ENCODE measurements around the gene ALDH3B1. TPM values are rescaled to one million over a fixed set of nuclear protein-coding genes. Genes with fewer than 3 reads are reported as not detected.
"Not testable (repeated sequence)": the region's sequence is repeated elsewhere in the genome, so short reads cannot be mapped to it uniquely, and the experiment has no call there.

The ALDH3B1 gene
- total RNA-seq (2013; cell fraction: nucleolus; rRNA removed): not detected in 2 replicates
- total RNA-seq (2014; rRNA removed) (0.17 and 0.60 TPM in 2 replicates), total RNA-seq (2014; rRNA removed; fragmentation: Illumina TruSeq; extraction: Trizol) (0.18 TPM in 1 of 2 replicates, not detected in the other), total RNA-seq (2021) (0.32 TPM in 1 of 2 replicates, not detected in the other), polyA plus RNA-seq (2011; rRNA removed) (not detected in 2 replicates), polyA plus RNA-seq (2014; fragmentation: Illumina TruSeq; extraction: Trizol) (0.04 TPM in 1 of 2 replicates, not detected in the other), polyA plus RNA-seq (2014; fragmentation: Nextera tagmentation; extraction: Ambion mirVana) (under 1 TPM; 0.03 to 0.13 TPM), polyA plus RNA-seq (2014; rRNA removed) (0.19 and 0.23 TPM in 2 replicates), polyA plus RNA-seq (2016; fragmentation: Nextera tagmentation; extraction: Ambion mirVana) (under 1 TPM in 1 of 2 experiments, not detected in 1; 0.37 TPM), polyA minus RNA-seq (2011; rRNA and poly(A)+ RNA removed) (not detected in 2 replicates), Bru-seq, nascent RNA (percentile 10 among the genes with signal in this experiment), BruChase-seq, experiment 1, labeled RNA remaining after a 6-hour chase (percentile 5 among the genes with signal in this experiment), BruChase-seq, experiment 2, labeled RNA remaining after a 2-hour chase (not detected)
- not detected for polyA plus RNA-seq (2011; ENCODE audit: low read depth)
- 0.01 TPM in 1 of 2 replicates, not detected in the other for polyA plus RNA-seq (2011; cell fraction: cytosol; rRNA removed)
- not detected in 2 replicates for polyA plus RNA-seq (2011; cell fraction: nucleus; rRNA removed)
- 0.13 and 0.14 TPM in 2 replicates for polyA plus RNA-seq (2012)
- polyA minus RNA-seq (2011; cell fraction: cytosol; rRNA and poly(A)+ RNA removed): 0.94 and 1.0 TPM in 2 replicates
- polyA minus RNA-seq (2011; cell fraction: nucleus; rRNA and poly(A)+ RNA removed): 0.12 and 0.29 TPM in 2 replicates
- long read RNA-seq, experiment 1, partial matches to known transcripts: 0 of 1 reads
- long read RNA-seq, experiment 1, other reads (novel, unspliced or antisense): 1 of 1 reads
- long read RNA-seq, experiment 2: 0 reads

GRCh38 chr11:68010090-68011041 lies at the start of gene ALDH3B1:
TSS of gene ALDH3B1 (plus strand) at chr11:68010327. CDS start at chr11:68015298, 4,971 bp downstream.
- FAIRE-seq: no peak
- RAD21 ChIA-PET (ENCODE audit: unreplicated experiment): interaction anchor here (1.0 to 1.7 kb wide), 4 partner anchors 9 to 194 kb away, joined by 3 to 5 read pairs (median 4); no protein-coding TSS in a partner anchor

GRCh38 chr11:67963217-67963616 lies 46.9 kb upstream of the ALDH3B1 start:
- in situ Hi-C loops (cut with MboI): loop anchor here (25.0 kb wide), 1 partner anchor 101 kb away; no protein-coding TSS in a partner anchor
- H3K36me3 ChIP-seq (ENCODE audit: control insufficient read depth in 2 of 2, insufficient read depth in 2 of 2, low read length in 1 of 2); DNase-seq (ENCODE audit: low read depth, low spot score); H3K79me2 ChIP-seq (ENCODE audit: control insufficient read depth, insufficient read depth, low read length); ATAC-seq; H3K9me3 ChIP-seq (replicated peaks; ENCODE audit: control insufficient read depth, insufficient read depth, low read length); H3K27ac ChIP-seq (ENCODE audit: control insufficient read depth, insufficient read depth); H4K20me1 ChIP-seq (ENCODE audit: control insufficient read depth, insufficient read depth); H3K4me3 ChIP-seq; H3K27me3 ChIP-seq (replicated peaks in 1 of 2; ENCODE audit: control insufficient read depth in 2 of 2, insufficient read depth in 2 of 2, low read length in 1 of 2); H2AFZ ChIP-seq (ENCODE audit: control insufficient read depth, low read depth, low read length); RAD21 ChIA-PET (ENCODE audit: unreplicated experiment); FAIRE-seq; intact Hi-C loops (cut with micrococcal nuclease; ENCODE audit: unreplicated experiment); SMC1A ChIA-PET (ENCODE audit: uncharacterized antibody, unreplicated experiment); H3K4me2 ChIP-seq (ENCODE audit: control insufficient read depth, insufficient read depth); H3K4me1 ChIP-seq (ENCODE audit: control insufficient read depth, insufficient read depth, low read length); H3K9ac ChIP-seq (ENCODE audit: control insufficient read depth, insufficient read depth, low read length); BruUV-seq (replicated peaks); POLR2A ChIA-PET: not testable (repeated sequence)
- CTCF ChIA-PET: interaction anchor here (0.8 kb wide), 1 partner anchor 243 kb away, joined by 3 read pairs; no protein-coding TSS in a partner anchor
- 48% methylated on average over 13 of the region's 16 CpGs for WGBS (ENCODE audit: insufficient coverage, insufficient replicate concordance, low lambda C conversion rate, missing lambda C conversion rate)

More at GRCh38 chr11:68010090-68011041, at the start of gene ALDH3B1:
- H3K4me3 ChIP-seq: no peak within 1 kb of the TSS
- no peak within 1 kb of the TSS for H3K9ac ChIP-seq (ENCODE audit: control insufficient read depth, insufficient read depth, low read length)
- H3K79me2 ChIP-seq (ENCODE audit: control insufficient read depth, insufficient read depth, low read length): no peaks in the 10 kb centered on the region
- BruUV-seq (replicated peaks): no TSS peak
- ChIA-PET SMC1A (ENCODE audit: uncharacterized antibody, unreplicated experiment) (interaction anchor here (0.8 to 1.8 kb wide), 4 partner anchors 27 to 202 kb away, joined by 3 to 6 read pairs (median 3); no protein-coding TSS in a partner anchor), CTCF (interaction anchor here (1.0 to 4.6 kb wide), 5 partner anchors 14 to 287 kb away, joined by 4 to 57 read pairs (median 10); no protein-coding TSS in a partner anchor), POLR2A (interaction anchor here (0.5 to 0.7 kb wide), 2 partner anchors 192 to 199 kb away, joined by 3 read pairs; no protein-coding TSS in a partner anchor)
- peak; percentile 74 for ATAC-seq
- no peak for TF ChIP-seq SMC3 (IDR thresholded peaks at IDR 0.05; ENCODE audit: borderline replicate concordance, low read length)
- no peak for TF ChIP-seq WRNIP1 (IDR thresholded peaks at IDR 0.05; ENCODE audit: borderline replicate concordance, low read depth, low read length)
- no peak for TF ChIP-seq ZNF622 (IDR thresholded peaks at IDR 0.05)
- peak in 1 of 2 experiments; percentile 43; a peak in 1 of 4 replicates for TF ChIP-seq BHLHE40 (IDR thresholded peaks at IDR 0.05; ENCODE audit: borderline replicate concordance in 1 of 2, low read depth in 2 of 2, low read length in 1 of 2)
- TF ChIP-seq ZNF217 (IDR thresholded peaks at IDR 0.05): no peak
- TF ChIP-seq SKIL (IDR thresholded peaks at IDR 0.05; ENCODE audit: low read depth, poor library complexity, severe bottlenecking): no peak
- TF ChIP-seq IRF4 (IDR thresholded peaks at IDR 0.05; ENCODE audit: low read depth, low read length): no peak
- H3K9me3 ChIP-seq (replicated peaks; ENCODE audit: control insufficient read depth, insufficient read depth, low read length): no peaks in the 10 kb centered on the region
- in situ Hi-C loops (cut with MboI): no loop called here
- 39% methylated on average over 30 of the region's 33 CpGs for WGBS (ENCODE audit: insufficient coverage, insufficient replicate concordance, low lambda C conversion rate, missing lambda C conversion rate)
- H3K4me1 ChIP-seq (ENCODE audit: control insufficient read depth, insufficient read depth, low read length): peaks cover 23% of the 10 kb centered on the region
- intact Hi-C loops (cut with micrococcal nuclease; ENCODE audit: unreplicated experiment): no loop called here
- H3K36me3 ChIP-seq (ENCODE audit: control insufficient read depth in 2 of 2, insufficient read depth in 2 of 2, low read length in 1 of 2): no peaks in the 10 kb centered on the region
- H2AFZ ChIP-seq (ENCODE audit: control insufficient read depth, low read depth, low read length): peak within 1 kb of the TSS; percentile 60
- H3K27me3 ChIP-seq (replicated peaks in 1 of 2; ENCODE audit: control insufficient read depth in 2 of 2, insufficient read depth in 2 of 2, low read length in 1 of 2): no peaks in the 10 kb centered on the region
- no peaks in the 10 kb centered on the region for H4K20me1 ChIP-seq (ENCODE audit: control insufficient read depth, insufficient read depth)
- H3K27ac ChIP-seq (ENCODE audit: control insufficient read depth, insufficient read depth): no peak within 1 kb of the TSS
- H3K4me2 ChIP-seq (ENCODE audit: control insufficient read depth, insufficient read depth): 0 out of 2 replicates have a peak within 1 kb of the TSS, but pooled peaks have one; percentile 7
- no peak for DNase-seq (ENCODE audit: low read depth, low spot score)
